ENCODE measurements around the gene UCMA.

UCMA gene

GRCh38 chr10:13233358-13233757 is 816 bp downstream of the UCMA start:
- Histone ChIP-seq H3K27ac (ENCODE audit: low read depth, low read length) (no peak overlapping the region), H3K9me3 (ENCODE audit: control insufficient read depth, insufficient read depth, low read depth, low read length) (no peaks in the 10 kb centered on the region), H3K4me1 (ENCODE audit: control insufficient read depth, insufficient read depth, low read length) (peaks cover 13% of the 10 kb centered on the region), H3K4me3 (ENCODE audit: low read depth, low read length) (no peak overlapping the region), H3K36me3 (ENCODE audit: control insufficient read depth, insufficient read depth, low read length) (no peaks in the 10 kb centered on the region), H3K9ac (ENCODE audit: low read length) (no peak overlapping the region), H3K27me3 (ENCODE audit: control insufficient read depth, insufficient read depth, low read length) (no peaks in the 10 kb centered on the region)

- Histone ChIP-seq H3K27me3 (ENCODE audit: control insufficient read depth, insufficient read depth, low read length) (no peaks in the 10 kb centered on the region), H3K9ac (ENCODE audit: low read length) (no peak overlapping the region), H3K9me3 (ENCODE audit: control insufficient read depth, insufficient read depth, low read depth, low read length) (no peaks in the 10 kb centered on the region)
These were observed 2.4 kb downstream of the UCMA start for GRCh38 chr10:13231808-13232207.

GRCh38 chr10:13231190-13231589 is 3.0 kb downstream of the UCMA start:
- Histone ChIP-seq H3K4me3 (ENCODE audit: low read depth, low read length) (no peak overlapping the region), H3K36me3 (ENCODE audit: control insufficient read depth, insufficient read depth, low read length) (no peaks in the 10 kb centered on the region), H3K27me3 (ENCODE audit: control insufficient read depth, insufficient read depth, low read length) (no peaks in the 10 kb centered on the region), H3K27ac (ENCODE audit: low read depth, low read length) (no peak overlapping the region), H3K4me1 (ENCODE audit: control insufficient read depth, insufficient read depth, low read length) (peaks cover 13% of the 10 kb centered on the region), H3K9me3 (ENCODE audit: control insufficient read depth, insufficient read depth, low read depth, low read length) (no peaks in the 10 kb centered on the region), H3K9ac (ENCODE audit: low read length) (no peak overlapping the region)

More at GRCh38 chr10:13231808-13232207, 2.4 kb downstream of the UCMA start:
- Histone ChIP-seq H3K27ac (ENCODE audit: low read depth, low read length) (no peak overlapping the region), H3K4me3 (ENCODE audit: low read depth, low read length) (no peak overlapping the region), H3K36me3 (ENCODE audit: control insufficient read depth, insufficient read depth, low read length) (no peaks in the 10 kb centered on the region), H3K4me1 (ENCODE audit: control insufficient read depth, insufficient read depth, low read length) (peaks cover 13% of the 10 kb centered on the region)

- H3K4me3 ChIP-seq (ENCODE audit: low read depth, low read length): no peak overlapping the region
- H3K9ac ChIP-seq (ENCODE audit: low read length): no peak overlapping the region
- no peaks in the 10 kb centered on the region for H3K36me3 ChIP-seq (ENCODE audit: control insufficient read depth, insufficient read depth, low read length)
These were observed 7.1 kb downstream of the UCMA start for GRCh38 chr10:13227031-13227430.

GRCh38 chr10:13225601-13226000 is 8.6 kb downstream of the UCMA start:
- H3K4me3 ChIP-seq (ENCODE audit: low read depth, low read length): no peak overlapping the region
- no peaks in the 10 kb centered on the region for H3K36me3 ChIP-seq (ENCODE audit: control insufficient read depth, insufficient read depth, low read length)
- no peaks in the 10 kb centered on the region for H3K9me3 ChIP-seq (ENCODE audit: control insufficient read depth, insufficient read depth, low read depth, low read length)
- no peak overlapping the region for H3K27ac ChIP-seq (ENCODE audit: low read depth, low read length)
- H3K9ac ChIP-seq (ENCODE audit: low read length): no peak overlapping the region
- H3K27me3 ChIP-seq (ENCODE audit: control insufficient read depth, insufficient read depth, low read length): no peaks in the 10 kb centered on the region
- H3K4me1 ChIP-seq (ENCODE audit: control insufficient read depth, insufficient read depth, low read length): 0 out of 2 replicates have a peak, but pooled peaks cover 2% of the 10 kb centered on the region

More at GRCh38 chr10:13227031-13227430, 7.1 kb downstream of the UCMA start:
- no peaks in the 10 kb centered on the region for H3K27me3 ChIP-seq (ENCODE audit: control insufficient read depth, insufficient read depth, low read length)
- 0 out of 2 replicates have a peak, but pooled peaks cover 2% of the 10 kb centered on the region for H3K4me1 ChIP-seq (ENCODE audit: control insufficient read depth, insufficient read depth, low read length)
- H3K27ac ChIP-seq (ENCODE audit: low read depth, low read length): no peak overlapping the region
- no peaks in the 10 kb centered on the region for H3K9me3 ChIP-seq (ENCODE audit: control insufficient read depth, insufficient read depth, low read depth, low read length)

GRCh38 chr10:13224210-13224995 is 9.8 kb downstream of the UCMA start:
- Histone ChIP-seq H3K27me3 (ENCODE audit: control insufficient read depth, insufficient read depth, low read length) (no peaks in the 10 kb centered on the region), H3K4me3 (ENCODE audit: low read depth, low read length) (no peak overlapping the region), H3K9ac (ENCODE audit: low read length) (no peak overlapping the region), H3K36me3 (ENCODE audit: control insufficient read depth, insufficient read depth, low read length) (no peaks in the 10 kb centered on the region), H3K27ac (ENCODE audit: low read depth, low read length) (no peak overlapping the region), H3K9me3 (ENCODE audit: control insufficient read depth, insufficient read depth, low read depth, low read length) (no peaks in the 10 kb centered on the region), H3K4me1 (ENCODE audit: control insufficient read depth, insufficient read depth, low read length) (peaks cover 6% of the 10 kb centered on the region; the same call in 1 of the 2 replicates)

- Histone ChIP-seq H3K9ac (ENCODE audit: low read length) (no peak overlapping the region), H3K27ac (ENCODE audit: low read depth, low read length) (no peak overlapping the region), H3K9me3 (ENCODE audit: control insufficient read depth, insufficient read depth, low read depth, low read length) (no peaks in the 10 kb centered on the region), H3K36me3 (ENCODE audit: control insufficient read depth, insufficient read depth, low read length) (no peaks in the 10 kb centered on the region), H3K4me3 (ENCODE audit: low read depth, low read length) (no peak overlapping the region), H3K4me1 (ENCODE audit: control insufficient read depth, insufficient read depth, low read length) (peaks cover 7% of the 10 kb centered on the region; the same call in 1 of the 2 replicates), H3K27me3 (ENCODE audit: control insufficient read depth, insufficient read depth, low read length) (no peaks in the 10 kb centered on the region)
These were observed 10.9 kb downstream of the UCMA start for GRCh38 chr10:13223241-13223640.

- Histone ChIP-seq H3K9me3 (ENCODE audit: control insufficient read depth, insufficient read depth, low read depth, low read length) (no peaks in the 10 kb centered on the region), H3K27me3 (ENCODE audit: control insufficient read depth, insufficient read depth, low read length) (no peaks in the 10 kb centered on the region), H3K27ac (ENCODE audit: low read depth, low read length) (no peak overlapping the region), H3K4me3 (ENCODE audit: low read depth, low read length) (no peak overlapping the region), H3K9ac (ENCODE audit: low read length) (no peak overlapping the region), H3K4me1 (ENCODE audit: control insufficient read depth, insufficient read depth, low read length) (peaks cover 7% of the 10 kb centered on the region; the same call in 1 of the 2 replicates), H3K36me3 (ENCODE audit: control insufficient read depth, insufficient read depth, low read length) (no peaks in the 10 kb centered on the region)
These were observed 11.6 kb downstream of the UCMA start for GRCh38 chr10:13222566-13222965.

GRCh38 chr10:13222151-13222550 is 12.0 kb downstream of the UCMA start:
- Histone ChIP-seq H3K4me1 (ENCODE audit: control insufficient read depth, insufficient read depth, low read length) (peaks cover 7% of the 10 kb centered on the region; the same call in 1 of the 2 replicates), H3K9ac (ENCODE audit: low read length) (no peak overlapping the region), H3K36me3 (ENCODE audit: control insufficient read depth, insufficient read depth, low read length) (no peaks in the 10 kb centered on the region), H3K27me3 (ENCODE audit: control insufficient read depth, insufficient read depth, low read length) (no peaks in the 10 kb centered on the region), H3K27ac (ENCODE audit: low read depth, low read length) (no peak overlapping the region), H3K4me3 (ENCODE audit: low read depth, low read length) (no peak overlapping the region), H3K9me3 (ENCODE audit: control insufficient read depth, insufficient read depth, low read depth, low read length) (no peaks in the 10 kb centered on the region)

- no peaks in the 10 kb centered on the region for H3K27me3 ChIP-seq (ENCODE audit: control insufficient read depth, insufficient read depth, low read length)
- no peak overlapping the region for H3K9ac ChIP-seq (ENCODE audit: low read length)
- H3K9me3 ChIP-seq (ENCODE audit: control insufficient read depth, insufficient read depth, low read depth, low read length): no peaks in the 10 kb centered on the region
- H3K4me3 ChIP-seq (ENCODE audit: low read depth, low read length): no peak overlapping the region
- no peaks in the 10 kb centered on the region for H3K36me3 ChIP-seq (ENCODE audit: control insufficient read depth, insufficient read depth, low read length)
- peaks cover 7% of the 10 kb centered on the region; the same call in 1 of the 2 replicates for H3K4me1 ChIP-seq (ENCODE audit: control insufficient read depth, insufficient read depth, low read length)
- no peak overlapping the region for H3K27ac ChIP-seq (ENCODE audit: low read depth, low read length)
These were observed 12.6 kb downstream of the UCMA start for GRCh38 chr10:13221572-13221971.

All from HUES6 (cell line).